SK-N-SH treated with all-trans-retinoic acid at 6 μM for 48 hours (cell line): ENCODE results near the gene NPAS3.

Experiments used
- ATAC-seq: fragments of 200-7000 bp; cut with Tn5 transposase; 3 replicates; pipeline ENCODE4 v1.9.1; 2020; ENCODE audit warnings: mild to moderate bottlenecking, moderate library complexity
- ARNTL ChIP-seq: fragments of 450-650 bp; formaldehyde crosslinking; IDR thresholded peaks from 2 replicates; pipeline ENCODE4 v1.5.0; 2020; ENCODE audit warnings: low read depth, mild to moderate bottlenecking, moderate library complexity, borderline replicate concordance
- BACH2 ChIP-seq: fragments of 250-450 bp; sonication (Bioruptor Pico); IDR thresholded peaks from 2 replicates; pipeline ENCODE4 v1.9.0; 2021; ENCODE audit warnings: mild to moderate bottlenecking, borderline replicate concordance
- CREB5 ChIP-seq: fragments of 250-450 bp; sonication (Bioruptor Pico); IDR thresholded peaks from 2 replicates; pipeline ENCODE4 v1.5.1; 2020; ENCODE audit warnings: low read depth, mild to moderate bottlenecking, moderate library complexity
- CSDC2 ChIP-seq: fragments of 250-450 bp; sonication (Bioruptor Pico); IDR thresholded peaks from 2 replicates; pipeline ENCODE4 v1.5.0; 2020; ENCODE audit warnings: mild to moderate bottlenecking, moderate library complexity
- CSRNP3 ChIP-seq: fragments of 250-450 bp; sonication (Bioruptor Pico); IDR thresholded peaks from 2 replicates; pipeline ENCODE4 v1.5.1; 2021; ENCODE audit warnings: mild to moderate bottlenecking, moderate library complexity
- ESRRG ChIP-seq: fragments of 250-450 bp; sonication (Bioruptor Pico); IDR thresholded peaks from 2 replicates; pipeline ENCODE4 v1.6.1; 2021; ENCODE audit warnings: mild to moderate bottlenecking
- GLIS3 ChIP-seq: fragments of 250-450 bp; sonication (Bioruptor Pico); IDR thresholded peaks from 2 replicates; pipeline ENCODE4 v1.5.0; 2020; ENCODE audit warnings: mild to moderate bottlenecking, moderate library complexity
- ISL1 ChIP-seq: fragments of 250-450 bp; sonication (Bioruptor Pico); IDR thresholded peaks from 2 replicates; pipeline ENCODE4 v2.1.2; 2022; ENCODE audit warnings: mild to moderate bottlenecking, moderate library complexity
- OSR1 ChIP-seq: fragments of 250-450 bp; sonication (Bioruptor Pico); IDR thresholded peaks from 2 replicates; pipeline ENCODE4 v1.8.0; 2022; ENCODE audit warnings: moderate library complexity, mild to moderate bottlenecking, inconsistent platforms
- PATZ1 ChIP-seq: fragments of 250-450 bp; sonication (Bioruptor Pico); IDR thresholded peaks from 2 replicates; pipeline ENCODE4 v1.8.0; 2020; ENCODE audit warnings: mild to moderate bottlenecking, moderate library complexity, borderline replicate concordance
- POU6F1 ChIP-seq: fragments of 250-450 bp; sonication (Bioruptor Pico); IDR thresholded peaks from 2 replicates; pipeline ENCODE4 v1.8.0; 2021; ENCODE audit warnings: low read depth, mild to moderate bottlenecking, moderate library complexity, borderline replicate concordance
- PPARA ChIP-seq: fragments of 250-450 bp; sonication (Bioruptor Pico); IDR thresholded peaks from 2 replicates; pipeline ENCODE4 v1.5.0; 2020; ENCODE audit warnings: mild to moderate bottlenecking, borderline replicate concordance
- RARB ChIP-seq: fragments of 250-450 bp; sonication (Bioruptor Pico); IDR thresholded peaks from 2 replicates; pipeline ENCODE4 v1.8.0; 2021; ENCODE audit warnings: mild to moderate bottlenecking, moderate library complexity
- SNAI2 ChIP-seq: fragments of 250-450 bp; sonication (Bioruptor Pico); IDR thresholded peaks from 2 replicates; pipeline ENCODE4 v1.5.0; 2020; ENCODE audit warnings: mild to moderate bottlenecking, moderate library complexity
- TCF4 ChIP-seq: fragments of 250-450 bp; sonication (Bioruptor Pico); IDR thresholded peaks from 2 replicates; pipeline ENCODE4 v1.8.0; 2021; ENCODE audit warnings: mild to moderate bottlenecking, moderate library complexity, borderline replicate concordance
- TOX ChIP-seq: fragments of 250-450 bp; sonication (Bioruptor Pico); IDR thresholded peaks from 2 replicates; pipeline ENCODE4 v1.8.0; 2021; ENCODE audit warnings: mild to moderate bottlenecking, moderate library complexity, borderline replicate concordance
- TSHZ2 ChIP-seq: fragments of 250-450 bp; sonication (Bioruptor Pico); IDR thresholded peaks from 2 replicates; pipeline ENCODE4 v1.5.0; 2020; ENCODE audit warnings: mild to moderate bottlenecking, moderate library complexity
- ZC3H10 ChIP-seq: fragments of 250-450 bp; sonication (Bioruptor Pico); IDR thresholded peaks from 2 replicates; pipeline ENCODE4 v1.5.1; 2021; ENCODE audit warnings: mild to moderate bottlenecking, moderate library complexity
- ZFP3 ChIP-seq: fragments of 250-450 bp; sonication (Bioruptor Pico); IDR thresholded peaks from 2 replicates; pipeline ENCODE4 v1.5.0; 2020; ENCODE audit warnings: mild to moderate bottlenecking, moderate library complexity
- ZFP30 ChIP-seq: fragments of 450-650 bp; formaldehyde crosslinking; IDR thresholded peaks from 2 replicates; pipeline ENCODE4 v1.5.0; 2022; ENCODE audit warnings: mild to moderate bottlenecking, moderate library complexity
- ZNF565 ChIP-seq: fragments of 450-650 bp; formaldehyde crosslinking; conservative IDR thresholded peaks from 2 replicates; pipeline ENCODE4 v1.5.0; 2020; ENCODE audit warnings: low read depth, mild to moderate bottlenecking, moderate library complexity
- ZNF70 ChIP-seq: fragments of 450-650 bp; formaldehyde crosslinking; IDR thresholded peaks from 2 replicates; pipeline ENCODE4 v1.5.0; 2020; ENCODE audit warnings: mild to moderate bottlenecking, moderate library complexity
- ZNF8 ChIP-seq: fragments of 450-650 bp; formaldehyde crosslinking; IDR thresholded peaks from 2 replicates; pipeline ENCODE4 v1.5.0; 2020; ENCODE audit warnings: mild to moderate bottlenecking, moderate library complexity

NPAS3 gene

GRCh38 chr14:33685698-33686097, 747.0 kb downstream of the NPAS3 start:
- TF ChIP-seq POU6F1 (no peak), CSRNP3 (CRISPR knock-in tag) (no peak), ZFP30 (CRISPR knock-in tag) (no peak), ZNF70 (CRISPR knock-in tag) (no peak), SNAI2 (no peak), RARB (CRISPR knock-in tag) (no peak), ESRRG (CRISPR knock-in tag) (no peak), BACH2 (no peak), PATZ1 (CRISPR knock-in tag) (no peak), ARNTL (CRISPR knock-in tag) (no peak), PPARA (CRISPR knock-in tag) (no peak), TSHZ2 (CRISPR knock-in tag) (no peak), CREB5 (no peak), OSR1 (CRISPR knock-in tag) (no peak), ISL1 (CRISPR knock-in tag) (no peak), ZFP3 (CRISPR knock-in tag) (no peak), ZNF8 (CRISPR knock-in tag) (no peak), ZNF565 (CRISPR knock-in tag) (no peak), TCF4 (CRISPR knock-in tag) (no peak), GLIS3 (CRISPR knock-in tag) (no peak)
- ATAC-seq = peak; percentile 73

- peak; percentile 86 for ATAC-seq
- TF ChIP-seq ESRRG (CRISPR knock-in tag) (no peak), PATZ1 (CRISPR knock-in tag) (no peak), ISL1 (CRISPR knock-in tag) (peak; percentile 92), BACH2 (no peak), OSR1 (CRISPR knock-in tag) (0 out of 2 replicates have a peak, but pooled peaks have one; percentile 32), ZFP30 (CRISPR knock-in tag) (no peak), ZC3H10 (peak; percentile 81), ZNF70 (CRISPR knock-in tag) (no peak), POU6F1 (no peak), CREB5 (no peak), ZNF8 (CRISPR knock-in tag) (no peak), TCF4 (CRISPR knock-in tag) (no peak), ZNF565 (CRISPR knock-in tag) (no peak), CSRNP3 (CRISPR knock-in tag) (no peak), SNAI2 (no peak), CSDC2 (CRISPR knock-in tag) (no peak), TOX (peak; percentile 28; the same call in 1 of the 2 replicates), RARB (CRISPR knock-in tag) (no peak), ARNTL (CRISPR knock-in tag) (no peak), ZFP3 (CRISPR knock-in tag) (no peak)
These were observed 747.5 kb downstream of the NPAS3 start for GRCh38 chr14:33686218-33686617.
